ENCODE results near the gene ATG3. TPM values are rescaled to one million over a fixed set of nuclear protein-coding genes. Genes with fewer than 3 reads are reported as not detected.
"Not testable (repeated sequence)": the region's sequence is repeated elsewhere in the genome, so short reads cannot be mapped to it uniquely, and the experiment has no call there.

ATG3 gene
- total RNA-seq, 2 experiments from 2014 or later, result 63.5 to 65.7 TPM

DNA sequence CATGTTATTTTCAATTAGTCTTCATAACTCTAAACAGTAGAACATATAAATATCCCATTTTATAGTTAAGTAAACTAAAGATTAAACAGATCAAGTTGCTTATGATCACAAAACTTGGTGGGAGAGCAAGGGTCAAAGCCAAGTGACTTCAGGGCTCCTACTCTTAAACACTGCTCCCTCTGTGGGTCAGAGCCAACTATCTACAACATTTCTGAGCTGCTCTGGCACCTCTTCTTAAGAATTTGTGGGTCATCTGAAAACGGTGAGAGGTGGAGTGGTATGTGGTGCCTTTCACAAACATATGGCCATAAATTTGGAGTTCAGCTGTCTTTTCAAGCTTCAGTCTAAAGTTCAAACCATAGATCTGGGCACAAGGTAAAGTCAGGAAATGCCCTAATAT is 10.9 kb downstream of the ATG3 start:
- Mint-ChIP-seq H3K36me3 (peaks cover 41% of the 10 kb centered on the region), H3K27ac (no peak overlapping the region), H3K4me3 (no peak overlapping the region), H3K4me1 (peaks cover 14% of the 10 kb centered on the region), H3K27me3 (no peaks in the 10 kb centered on the region), H3K9me3 (no peaks in the 10 kb centered on the region)
- ATAC-seq (ENCODE audit: low read depth) (no peak), DNase-seq (no peak)
- POLR2A ChIA-PET, result no interaction called here

GRCh38 chr3:112546216-112546759 is 15.5 kb downstream of the ATG3 start:
- peaks cover 4% of the 10 kb centered on the region for H3K4me1 Mint-ChIP-seq
- no peak for DNase-seq
- no peak for ATAC-seq (ENCODE audit: low read depth)
- no peak overlapping the region for H3K27ac Mint-ChIP-seq
- no peaks in the 10 kb centered on the region for H3K9me3 Mint-ChIP-seq
- H3K4me3 Mint-ChIP-seq, result no peak overlapping the region
- H3K27me3 Mint-ChIP-seq, result no peaks in the 10 kb centered on the region
- POLR2A ChIA-PET, result no interaction called here
- peaks cover 40% of the 10 kb centered on the region for H3K36me3 Mint-ChIP-seq

DNA sequence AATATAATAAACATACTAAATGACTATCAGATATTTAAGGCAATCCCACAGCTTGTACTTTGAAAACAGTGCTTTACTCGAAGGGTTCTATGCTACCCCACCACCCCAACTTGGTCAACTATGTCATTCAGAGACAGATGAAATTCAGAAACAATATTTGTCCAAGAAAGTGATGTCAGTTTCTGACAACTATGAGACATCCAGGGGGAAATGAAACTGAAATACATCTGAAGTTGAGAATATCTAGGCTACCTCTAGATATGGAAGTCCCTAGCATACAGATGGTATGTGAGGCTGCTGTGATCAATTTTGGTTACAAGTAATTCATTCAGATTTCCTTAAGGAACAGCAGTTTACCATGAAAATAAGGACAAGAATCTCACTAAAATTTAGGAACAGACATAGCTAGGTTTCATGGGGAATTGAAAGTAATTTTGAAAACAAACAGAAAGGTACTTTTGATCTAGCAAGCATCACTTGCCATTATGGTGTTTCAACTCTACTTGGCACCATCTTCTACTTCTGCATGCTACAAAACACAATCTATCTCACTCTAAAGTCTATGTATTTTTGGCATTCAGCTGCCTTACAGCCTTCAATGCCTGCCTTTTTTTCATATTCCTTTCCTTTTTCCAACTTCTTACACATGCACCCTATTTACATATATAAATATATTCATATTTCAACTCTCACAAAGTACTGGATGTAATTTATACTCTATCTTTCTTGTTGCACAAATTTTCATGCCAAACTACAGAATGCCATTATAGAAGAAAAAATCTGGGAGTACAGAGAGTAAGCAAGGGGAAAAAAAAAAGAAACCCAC is 21.7 kb downstream of the ATG3 start:
- H3K9me3 Mint-ChIP-seq, result no peaks in the 10 kb centered on the region
- no peaks in the 10 kb centered on the region for H3K27me3 Mint-ChIP-seq
- no peak for DNase-seq
- ATAC-seq (ENCODE audit: low read depth), result no peak
- peaks cover 21% of the 10 kb centered on the region for H3K4me1 Mint-ChIP-seq
- H3K4me3 Mint-ChIP-seq, result no peak overlapping the region
- POLR2A ChIA-PET, result no interaction called here
- peaks cover 51% of the 10 kb centered on the region for H3K36me3 Mint-ChIP-seq
- peak overlapping the region; percentile 32 for H3K27ac Mint-ChIP-seq

DNA sequence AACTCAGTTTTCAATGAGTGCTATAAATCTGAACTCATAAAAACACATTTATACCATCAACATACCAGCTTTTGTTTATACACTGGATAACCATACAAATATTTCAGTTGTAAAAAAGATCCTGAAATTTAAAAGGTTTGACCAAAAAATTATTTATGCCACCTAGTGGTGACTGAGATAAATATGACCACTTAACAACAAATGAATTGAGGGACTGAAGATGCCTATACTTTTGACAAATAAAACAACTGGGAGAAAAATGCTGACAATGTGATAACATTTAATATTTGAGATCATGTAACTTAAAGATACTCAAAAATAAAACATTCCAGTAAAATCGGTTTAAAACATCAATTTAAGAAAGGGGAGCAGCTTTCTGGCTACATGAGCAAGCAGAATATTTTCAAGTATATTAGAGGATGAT is 30.4 kb downstream of the ATG3 start:
- Mint-ChIP-seq H3K27me3 (no peaks in the 10 kb centered on the region), H3K9me3 (no peaks in the 10 kb centered on the region), H3K4me3 (no peak overlapping the region), H3K4me1 (peaks cover 1% of the 10 kb centered on the region), H3K27ac (no peak overlapping the region), H3K36me3 (peaks cover 5% of the 10 kb centered on the region)
- POLR2A ChIA-PET, result no interaction called here
- DNase-seq (no peak), ATAC-seq (ENCODE audit: low read depth) (no peak)

GRCh38 chr3:112530573-112530972 is 31.2 kb downstream of the ATG3 start:
- H3K4me3 Mint-ChIP-seq, result no peak overlapping the region
- H3K36me3 Mint-ChIP-seq, result peaks cover 6% of the 10 kb centered on the region

GRCh38 chr3:112524127-112524526 is 37.6 kb downstream of the ATG3 start:
- DNase-seq; POLR2A ChIA-PET; H3K27me3 Mint-ChIP-seq; H3K36me3 Mint-ChIP-seq; H3K4me1 Mint-ChIP-seq; H3K4me3 Mint-ChIP-seq; ATAC-seq (ENCODE audit: low read depth); H3K27ac Mint-ChIP-seq; H3K9me3 Mint-ChIP-seq: not testable (repeated sequence)

More at GRCh38 chr3:112530573-112530972, 31.2 kb downstream of the ATG3 start:
- no peaks in the 10 kb centered on the region for H3K27me3 Mint-ChIP-seq
- DNase-seq (no peak), ATAC-seq (ENCODE audit: low read depth) (no peak)
- H3K4me1 Mint-ChIP-seq, result peaks cover 1% of the 10 kb centered on the region
- POLR2A ChIA-PET, result no interaction called here
- H3K27ac Mint-ChIP-seq, result no peak overlapping the region
- no peaks in the 10 kb centered on the region for H3K9me3 Mint-ChIP-seq

DNA sequence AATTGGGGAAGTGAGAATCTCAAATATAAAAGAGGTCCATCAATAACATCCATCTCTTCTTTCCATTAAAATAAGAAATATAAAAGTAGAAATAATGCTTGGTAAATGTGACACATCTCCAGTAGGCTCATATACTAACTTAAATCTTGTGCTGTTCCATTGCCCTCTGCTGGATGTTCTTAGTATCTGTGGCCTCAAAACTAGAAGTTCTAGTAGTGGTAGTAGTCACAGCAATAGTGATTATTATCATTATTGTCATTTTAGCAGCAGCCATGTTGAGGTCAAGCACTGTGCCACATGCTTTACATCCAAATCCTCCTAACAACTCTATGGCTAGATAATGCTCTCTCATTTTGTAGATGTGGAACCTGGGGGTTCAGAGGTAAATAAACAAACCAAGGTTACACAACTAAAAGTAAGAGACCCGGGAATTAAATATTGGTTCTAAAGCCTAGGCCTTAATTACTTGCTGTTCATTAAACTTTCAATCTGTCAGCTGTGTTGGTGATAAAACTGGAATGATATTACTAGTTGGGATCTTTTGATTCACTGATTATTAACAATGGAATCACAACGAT is 42.2 kb downstream of the ATG3 start:
- peaks cover 2% of the 10 kb centered on the region for H3K9me3 Mint-ChIP-seq
- no peak overlapping the region for H3K27ac Mint-ChIP-seq
- DNase-seq, result no peak

GRCh38 chr3:112518970-112519369 is 42.8 kb downstream of the ATG3 start:
- not testable (repeated sequence) for H3K9me3 Mint-ChIP-seq; H3K27ac Mint-ChIP-seq; H3K4me3 Mint-ChIP-seq; H3K27me3 Mint-ChIP-seq; ATAC-seq (ENCODE audit: low read depth); DNase-seq; H3K36me3 Mint-ChIP-seq
- POLR2A ChIA-PET, result interaction anchor here (0.8 to 1.1 kb wide), 2 partner anchors 54 to 186 kb away, joined by 3 to 6 read pairs; partner anchors contain the start of gene CD200
- H3K4me1 Mint-ChIP-seq, result peaks cover 11% of the 10 kb centered on the region

More for the DNA sequence above, 42.2 kb downstream of the ATG3 start:
- Mint-ChIP-seq H3K4me3 (no peak overlapping the region), H3K27me3 (no peaks in the 10 kb centered on the region), H3K36me3 (peaks cover 7% of the 10 kb centered on the region), H3K4me1 (peaks cover 10% of the 10 kb centered on the region)
- ATAC-seq (ENCODE audit: low read depth), result peak; percentile 62
- POLR2A ChIA-PET, result interaction anchor here (1.1 kb wide), 2 partner anchors 186 kb away, joined by 3 to 6 read pairs; partner anchors contain the start of gene CD200

GRCh38 chr3:112514527-112515128 is 47.1 kb downstream of the ATG3 start:
- ATAC-seq (ENCODE audit: low read depth), result peak; percentile 97
- H3K4me3 Mint-ChIP-seq, result no peak overlapping the region
- H3K4me1 Mint-ChIP-seq, result peaks cover 11% of the 10 kb centered on the region
- no peak overlapping the region for H3K27ac Mint-ChIP-seq
- peaks cover 11% of the 10 kb centered on the region for H3K36me3 Mint-ChIP-seq
- peaks cover 9% of the 10 kb centered on the region for H3K9me3 Mint-ChIP-seq
- H3K27me3 Mint-ChIP-seq, result no peaks in the 10 kb centered on the region
- POLR2A ChIA-PET, result interaction anchor here (0.9 kb wide), 1 partner anchor 181 kb away, joined by 3 read pairs; no protein-coding TSS in a partner anchor
- no peak for DNase-seq

- Mint-ChIP-seq H3K27me3 (no peaks in the 10 kb centered on the region), H3K9me3 (peaks cover 9% of the 10 kb centered on the region), H3K27ac (no peak overlapping the region), H3K4me1 (peaks cover 4% of the 10 kb centered on the region), H3K4me3 (no peak overlapping the region), H3K36me3 (peaks cover 17% of the 10 kb centered on the region)
- DNase-seq (no peak), ATAC-seq (ENCODE audit: low read depth) (no peak)
- POLR2A ChIA-PET, result interaction anchor here (1.0 kb wide), 1 partner anchor 13 kb away, joined by 4 read pairs; the partner anchor contains the start of gene BTLA
Observed at GRCh38 chr3:112512320-112512719, 49.4 kb downstream of the ATG3 start.

GRCh38 chr3:112508860-112509259 is 52.9 kb downstream of the ATG3 start:
- Mint-ChIP-seq H3K36me3 (peaks cover 14% of the 10 kb centered on the region), H3K9me3 (peaks cover 11% of the 10 kb centered on the region), H3K4me3 (no peak overlapping the region), H3K27me3 (no peaks in the 10 kb centered on the region), H3K4me1 (peaks cover 7% of the 10 kb centered on the region), H3K27ac (no peak overlapping the region)
- DNase-seq (no peak), ATAC-seq (ENCODE audit: low read depth) (no peak)
- POLR2A ChIA-PET, result interaction anchor here (1.4 kb wide), 1 partner anchor 9 kb away, joined by 4 read pairs; the partner anchor contains the start of gene BTLA

DNA sequence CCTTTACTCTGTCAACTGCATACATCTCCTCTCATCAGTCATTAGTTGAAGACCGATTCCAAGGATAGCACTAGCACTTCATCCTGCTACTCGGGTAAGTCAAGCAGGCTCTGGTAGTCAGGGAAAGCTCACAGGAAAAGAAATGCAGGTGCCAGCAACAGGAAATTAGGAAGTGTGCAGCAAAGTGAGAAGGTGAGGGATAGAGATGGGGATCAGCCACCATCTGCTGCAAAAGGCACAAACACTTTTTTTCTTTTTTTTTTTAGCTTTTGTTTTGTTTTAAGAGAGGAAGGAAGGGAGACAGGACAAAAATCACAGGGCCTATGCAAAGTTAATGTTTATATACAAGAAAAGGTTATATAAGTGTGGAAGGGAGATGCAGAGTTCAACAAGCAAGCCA is 53.5 kb downstream of the ATG3 start:
- Mint-ChIP-seq H3K36me3 (peaks cover 14% of the 10 kb centered on the region), H3K27ac (no peak overlapping the region), H3K9me3 (peaks cover 11% of the 10 kb centered on the region), H3K4me1 (peaks cover 7% of the 10 kb centered on the region), H3K27me3 (no peaks in the 10 kb centered on the region), H3K4me3 (no peak overlapping the region)
- ATAC-seq (ENCODE audit: low read depth) (no peak), DNase-seq (no peak)
- POLR2A ChIA-PET, result interaction anchor here (1.4 kb wide), 1 partner anchor 9 kb away, joined by 4 read pairs; the partner anchor contains the start of gene BTLA

DNA sequence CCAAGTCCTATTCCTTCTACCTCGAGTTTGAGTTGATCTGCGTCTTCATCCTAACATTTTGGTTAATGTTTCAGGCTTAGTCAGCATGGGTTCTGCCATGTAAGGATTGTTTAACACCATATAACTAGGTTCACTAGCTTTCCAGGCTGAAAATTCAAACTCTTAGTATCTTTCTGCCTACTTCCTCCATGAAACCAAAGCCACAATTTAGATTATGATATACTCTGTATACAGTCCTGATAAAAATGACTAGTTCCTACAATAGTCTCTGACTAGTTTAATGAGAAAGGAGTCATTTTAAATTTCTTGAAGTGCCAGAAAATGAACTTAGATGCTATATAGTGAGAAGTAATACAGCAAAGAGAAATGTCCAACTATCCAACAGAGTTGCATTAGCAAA is 55.9 kb downstream of the ATG3 start:
- Mint-ChIP-seq H3K4me1 (peaks cover 7% of the 10 kb centered on the region), H3K9me3 (peaks cover 3% of the 10 kb centered on the region), H3K27ac (no peak overlapping the region), H3K4me3 (no peak overlapping the region), H3K36me3 (peaks cover 8% of the 10 kb centered on the region), H3K27me3 (no peaks in the 10 kb centered on the region)
- POLR2A ChIA-PET, result no interaction called here
- no peak for ATAC-seq (ENCODE audit: low read depth)
- DNase-seq, result no peak

All from activated naive CD8-positive, alpha-beta T cell treated with anti-CD3 and anti-CD28 coated beads, Interleukin-2, amount 10 ng/mL, durations not matched to agents 7 days and 5 days (primary cell).